ENCODE results near the gene SKAP1. TPM values are rescaled to one million over a fixed set of nuclear protein-coding genes. Genes with fewer than 3 reads are reported as not detected.

SKAP1 gene
- polyA plus RNA-seq, 1 of the 3 experiments (the other 2 are of a cell fraction) = not detected

DNA sequence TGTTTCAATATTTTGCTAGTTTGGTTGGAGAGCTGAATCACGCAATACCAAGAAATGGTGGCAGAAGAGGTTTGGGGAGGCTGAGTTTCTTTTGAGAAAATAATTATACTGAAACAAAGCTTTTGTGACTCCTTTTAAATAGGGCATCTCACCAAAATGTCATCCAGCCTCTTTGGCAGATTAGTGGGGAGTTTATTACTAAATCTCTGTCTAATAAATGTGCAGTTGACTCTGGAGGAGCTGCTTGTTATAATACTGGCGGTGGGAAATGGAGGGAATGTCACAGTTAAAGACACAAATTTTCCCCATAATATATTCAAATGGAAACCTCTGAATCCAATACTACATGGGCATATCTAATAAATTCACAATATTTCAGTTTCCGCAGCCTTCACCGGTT is 277.7 kb downstream of the SKAP1 start:
- no peak overlapping the region for H2AFZ ChIP-seq (ENCODE audit: low read depth)
- no peaks in the 10 kb centered on the region for H3K9me3 ChIP-seq
- no peaks in the 10 kb centered on the region for H3K9me2 ChIP-seq
- ChIA-PET POLR2A (no interaction called here), CTCF (interaction anchor here (1.1 to 3.4 kb wide), 4 partner anchors 12 to 466 kb away, joined by 3 to 11 read pairs (median 6); no protein-coding TSS in a partner anchor)
- WGBS (ENCODE audit: low lambda C conversion rate) = 43% methylated on average over 4 of the region's 4 CpGs
- H3F3A ChIP-seq (replicated peaks; ENCODE audit: insufficient read depth) = no peaks in the 10 kb centered on the region
- TF ChIP-seq MEF2A (IDR thresholded peaks at IDR 0.05; ENCODE audit: borderline replicate concordance, low read depth) = no peak
- no peak for TF ChIP-seq EP300 (IDR thresholded peaks at IDR 0.05; ENCODE audit: borderline replicate concordance in 1 of 2, low read depth in 1 of 2, low read length in 1 of 2)
- TF ChIP-seq, protein P1, sequence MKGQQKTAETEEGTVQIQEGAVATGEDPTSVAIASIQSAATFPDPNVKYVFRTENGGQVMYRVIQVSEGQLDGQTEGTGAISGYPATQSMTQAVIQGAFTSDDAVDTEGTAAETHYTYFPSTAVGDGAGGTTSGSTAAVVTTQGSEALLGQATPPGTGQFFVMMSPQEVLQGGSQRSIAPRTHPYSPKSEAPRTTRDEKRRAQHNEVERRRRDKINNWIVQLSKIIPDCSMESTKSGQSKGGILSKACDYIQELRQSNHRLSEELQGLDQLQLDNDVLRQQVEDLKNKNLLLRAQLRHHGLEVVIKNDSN (IDR thresholded peaks at IDR 0.05; ENCODE audit: borderline replicate concordance, low read depth) = no peak
- no peak for TF ChIP-seq IRF3 (IDR thresholded peaks at IDR 0.05; ENCODE audit: low read depth, low read length)
- no peak for TF ChIP-seq NFIC (IDR thresholded peaks at IDR 0.05; ENCODE audit: borderline replicate concordance)
- no peak overlapping the region for H3K4me2 ChIP-seq
- no peak for DNase-seq
- no peak overlapping the region for H3K27ac ChIP-seq (ENCODE audit: low read depth in 2 of 2, low read length in 1 of 2)
- no peaks in the 10 kb centered on the region for H3K36me3 ChIP-seq (replicated peaks in 1 of 2; ENCODE audit: control insufficient read depth in 1 of 2, insufficient read depth in 2 of 2, low read length in 1 of 2)
- no peaks in the 10 kb centered on the region for H4K20me1 ChIP-seq (ENCODE audit: insufficient read depth)
- no peak overlapping the region for H3K9ac ChIP-seq
- H3K27me3 ChIP-seq (ENCODE audit: insufficient read depth) = peaks cover 96% of the 10 kb centered on the region
- no peak overlapping the region for H3K4me3 ChIP-seq (ENCODE audit: low read depth in 2 of 2, low read length in 1 of 2)
- no peaks in the 10 kb centered on the region for H3K79me2 ChIP-seq (ENCODE audit: insufficient read depth)
- peaks cover 4 to 15% of the 10 kb centered on the region in 2 experiments; a peak in 3 of 4 replicates for H3K4me1 ChIP-seq (ENCODE audit: control insufficient read depth in 1 of 2, insufficient read depth in 2 of 2, low read depth in 1 of 2, low read length in 1 of 2)

DNA sequence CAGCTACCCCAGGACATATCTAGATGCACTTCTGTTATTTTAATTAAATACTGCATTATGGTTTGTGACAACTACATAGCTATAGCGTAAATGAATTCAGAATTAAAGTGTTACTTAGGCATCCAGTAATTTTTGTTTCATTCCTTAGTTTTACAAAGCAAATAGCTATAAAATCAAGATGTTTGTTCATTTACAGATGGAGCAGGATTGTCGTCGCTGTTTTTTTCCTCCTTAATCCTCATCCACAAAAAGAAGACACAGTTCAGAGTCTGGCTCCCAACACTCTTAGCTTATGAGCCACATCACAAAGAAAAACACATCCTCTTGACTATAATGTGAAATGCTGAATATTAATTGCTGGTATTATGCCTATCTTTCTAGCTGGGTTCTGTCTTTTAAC is 278.8 kb downstream of the SKAP1 start:
- H3K4me2 ChIP-seq = no peak overlapping the region
- no peak overlapping the region for H3K27ac ChIP-seq (ENCODE audit: low read depth in 2 of 2, low read length in 1 of 2)
- ChIA-PET POLR2A (no interaction called here), CTCF (interaction anchor here (0.5 to 1.8 kb wide), 7 partner anchors 20 to 467 kb away, joined by 3 to 7 read pairs (median 3); partner anchors contain the start of gene CDK5RAP3)
- H3K27me3 ChIP-seq (ENCODE audit: insufficient read depth) = peaks cover 96% of the 10 kb centered on the region
- WGBS (ENCODE audit: low lambda C conversion rate) = 38% methylated on average over 3 of the region's 3 CpGs
- no peaks in the 10 kb centered on the region for H4K20me1 ChIP-seq (ENCODE audit: insufficient read depth)
- no peaks in the 10 kb centered on the region for H3K36me3 ChIP-seq (replicated peaks in 1 of 2; ENCODE audit: control insufficient read depth in 1 of 2, insufficient read depth in 2 of 2, low read length in 1 of 2)
- no peak overlapping the region for H2AFZ ChIP-seq (ENCODE audit: low read depth)
- H3K4me3 ChIP-seq (ENCODE audit: low read depth in 2 of 2, low read length in 1 of 2) = no peak overlapping the region
- TF ChIP-seq FOXM1 (IDR thresholded peaks at IDR 0.05; ENCODE audit: low read depth) (no peak), MXI1 (IDR thresholded peaks at IDR 0.05; ENCODE audit: low read depth, low read length) (no peak), RXRA (IDR thresholded peaks at IDR 0.05; ENCODE audit: borderline replicate concordance, low read depth) (no peak), IRF3 (IDR thresholded peaks at IDR 0.05; ENCODE audit: low read depth, low read length) (no peak), NRF1 (IDR thresholded peaks at IDR 0.05; ENCODE audit: low read depth, low read length) (no peak), MEF2A (IDR thresholded peaks at IDR 0.05; ENCODE audit: borderline replicate concordance, low read depth) (no peak), EZH2phosphoT487 (IDR thresholded peaks at IDR 0.05; ENCODE audit: borderline replicate concordance, low read depth) (no peak), POLR2AphosphoS5 (IDR thresholded peaks at IDR 0.05; ENCODE audit: low read depth, low read length) (no peak), EP300 (IDR thresholded peaks at IDR 0.05; ENCODE audit: borderline replicate concordance in 1 of 2, low read depth in 1 of 2, low read length in 1 of 2) (no peak), GATA2 (CRISPR knock-in tag; IDR thresholded peaks at IDR 0.05) (no peak), TAF1 (IDR thresholded peaks at IDR 0.05; ENCODE audit: borderline replicate concordance, low read depth, low read length) (no peak), TEAD4 (IDR thresholded peaks at IDR 0.05; ENCODE audit: borderline replicate concordance, insufficient read depth) (no peak), MAX (IDR thresholded peaks at IDR 0.05; ENCODE audit: low read depth) (no peak), FOSL2 (IDR thresholded peaks at IDR 0.05; ENCODE audit: borderline replicate concordance, low read depth) (no peak), TCF12 (IDR thresholded peaks at IDR 0.05) (no peak)
- TF ChIP-seq, protein P2, sequence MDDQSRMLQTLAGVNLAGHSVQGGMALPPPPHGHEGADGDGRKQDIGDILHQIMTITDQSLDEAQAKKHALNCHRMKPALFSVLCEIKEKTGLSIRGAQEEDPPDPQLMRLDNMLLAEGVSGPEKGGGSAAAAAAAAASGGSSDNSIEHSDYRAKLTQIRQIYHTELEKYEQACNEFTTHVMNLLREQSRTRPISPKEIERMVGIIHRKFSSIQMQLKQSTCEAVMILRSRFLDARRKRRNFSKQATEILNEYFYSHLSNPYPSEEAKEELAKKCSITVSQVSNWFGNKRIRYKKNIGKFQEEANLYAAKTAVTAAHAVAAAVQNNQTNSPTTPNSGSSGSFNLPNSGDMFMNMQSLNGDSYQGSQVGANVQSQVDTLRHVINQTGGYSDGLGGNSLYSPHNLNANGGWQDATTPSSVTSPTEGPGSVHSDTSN (IDR thresholded peaks at IDR 0.05) = no peak
- TF ChIP-seq, protein P3, sequence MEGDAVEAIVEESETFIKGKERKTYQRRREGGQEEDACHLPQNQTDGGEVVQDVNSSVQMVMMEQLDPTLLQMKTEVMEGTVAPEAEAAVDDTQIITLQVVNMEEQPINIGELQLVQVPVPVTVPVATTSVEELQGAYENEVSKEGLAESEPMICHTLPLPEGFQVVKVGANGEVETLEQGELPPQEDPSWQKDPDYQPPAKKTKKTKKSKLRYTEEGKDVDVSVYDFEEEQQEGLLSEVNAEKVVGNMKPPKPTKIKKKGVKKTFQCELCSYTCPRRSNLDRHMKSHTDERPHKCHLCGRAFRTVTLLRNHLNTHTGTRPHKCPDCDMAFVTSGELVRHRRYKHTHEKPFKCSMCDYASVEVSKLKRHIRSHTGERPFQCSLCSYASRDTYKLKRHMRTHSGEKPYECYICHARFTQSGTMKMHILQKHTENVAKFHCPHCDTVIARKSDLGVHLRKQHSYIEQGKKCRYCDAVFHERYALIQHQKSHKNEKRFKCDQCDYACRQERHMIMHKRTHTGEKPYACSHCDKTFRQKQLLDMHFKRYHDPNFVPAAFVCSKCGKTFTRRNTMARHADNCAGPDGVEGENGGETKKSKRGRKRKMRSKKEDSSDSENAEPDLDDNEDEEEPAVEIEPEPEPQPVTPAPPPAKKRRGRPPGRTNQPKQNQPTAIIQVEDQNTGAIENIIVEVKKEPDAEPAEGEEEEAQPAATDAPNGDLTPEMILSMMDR (IDR thresholded peaks at IDR 0.05) = no peak
- no peaks in the 10 kb centered on the region for H3F3A ChIP-seq (replicated peaks; ENCODE audit: insufficient read depth)
- no peaks in the 10 kb centered on the region for H3K79me2 ChIP-seq (ENCODE audit: insufficient read depth)
- no peak for DNase-seq
- no peak overlapping the region for H3K9ac ChIP-seq
- peaks cover 4 to 15% of the 10 kb centered on the region in 2 experiments; a peak in 3 of 4 replicates for H3K4me1 ChIP-seq (ENCODE audit: control insufficient read depth in 1 of 2, insufficient read depth in 2 of 2, low read depth in 1 of 2, low read length in 1 of 2)
- H3K9me2 ChIP-seq = no peaks in the 10 kb centered on the region
- no peaks in the 10 kb centered on the region for H3K9me3 ChIP-seq

Data from SK-N-SH (cell line).